ENCODE data around the gene PAXX. TPM values are rescaled to one million over a fixed set of nuclear protein-coding genes. Genes with fewer than 3 reads are reported as not detected.

Gene PAXX
- total RNA-seq, 1 donor from 2014 or later: 50.7 TPM

GRCh38 chr9:137006116-137007003, 14.1 kb downstream of the PAXX start:
- Mint-ChIP-seq H3K27me3 (ENCODE audit: unreplicated experiment) (peaks cover 3% of the 10 kb centered on the region), H3K27ac (ENCODE audit: unreplicated experiment) (no peak overlapping the region), H3K4me1 (ENCODE audit: low read depth, unreplicated experiment) (peaks cover 2% of the 10 kb centered on the region), H3K36me3 (ENCODE audit: unreplicated experiment) (no peaks in the 10 kb centered on the region), H3K4me3 (ENCODE audit: unreplicated experiment) (no peak overlapping the region), H3K9me3 (ENCODE audit: unreplicated experiment) (peaks cover 2% of the 10 kb centered on the region)
- no peak for DNase-seq
- TF ChIP-seq CTCF (IDR thresholded peaks at IDR 0.05; ENCODE audit: partially characterized antibody, unreplicated experiment): no peak

GRCh38 chr9:137007108-137007815, 15.0 kb downstream of the PAXX start:
- no peak overlapping the region for H3K27ac Mint-ChIP-seq (ENCODE audit: unreplicated experiment)
- no peak for TF ChIP-seq CTCF (IDR thresholded peaks at IDR 0.05; ENCODE audit: partially characterized antibody, unreplicated experiment)
- H3K4me3 Mint-ChIP-seq (ENCODE audit: unreplicated experiment): no peak overlapping the region
- H3K9me3 Mint-ChIP-seq (ENCODE audit: unreplicated experiment): peaks cover 2% of the 10 kb centered on the region
- H3K36me3 Mint-ChIP-seq (ENCODE audit: unreplicated experiment): no peaks in the 10 kb centered on the region
- H3K4me1 Mint-ChIP-seq (ENCODE audit: low read depth, unreplicated experiment): peaks cover 2% of the 10 kb centered on the region
- peak; percentile 56 for DNase-seq
- H3K27me3 Mint-ChIP-seq (ENCODE audit: unreplicated experiment): peaks cover 3% of the 10 kb centered on the region

- Mint-ChIP-seq H3K27ac (ENCODE audit: unreplicated experiment) (no peak overlapping the region), H3K36me3 (ENCODE audit: unreplicated experiment) (no peaks in the 10 kb centered on the region), H3K27me3 (ENCODE audit: unreplicated experiment) (peaks cover 3% of the 10 kb centered on the region), H3K4me1 (ENCODE audit: low read depth, unreplicated experiment) (peaks cover 2% of the 10 kb centered on the region), H3K4me3 (ENCODE audit: unreplicated experiment) (no peak overlapping the region), H3K9me3 (ENCODE audit: unreplicated experiment) (peaks cover 2% of the 10 kb centered on the region)
- no peak for TF ChIP-seq CTCF (IDR thresholded peaks at IDR 0.05; ENCODE audit: partially characterized antibody, unreplicated experiment)
- no peak for DNase-seq
These were observed 15.6 kb downstream of the PAXX start for GRCh38 chr9:137007816-137008270.

- DNase-seq: no peak
- Mint-ChIP-seq H3K9me3 (ENCODE audit: unreplicated experiment) (peaks cover 2% of the 10 kb centered on the region), H3K4me3 (ENCODE audit: unreplicated experiment) (no peak overlapping the region), H3K27me3 (ENCODE audit: unreplicated experiment) (peaks cover 3% of the 10 kb centered on the region), H3K4me1 (ENCODE audit: low read depth, unreplicated experiment) (peaks cover 2% of the 10 kb centered on the region), H3K36me3 (ENCODE audit: unreplicated experiment) (no peaks in the 10 kb centered on the region), H3K27ac (ENCODE audit: unreplicated experiment) (no peak overlapping the region)
- no peak for TF ChIP-seq CTCF (IDR thresholded peaks at IDR 0.05; ENCODE audit: partially characterized antibody, unreplicated experiment)
These were observed 16.1 kb downstream of the PAXX start for GRCh38 chr9:137008312-137008711.
